Naive B cell (primary cell): ENCODE measurements around the gene NWD2. TPM values are rescaled to one million over a fixed set of nuclear protein-coding genes. Genes with fewer than 3 reads are reported as not detected.

Source experiments
- ATAC-seq, 2 donors: fragments of 150-1000 bp; cut with Tn5 transposase; 2 replicates each; pipeline ENCODE4 v1.10.0; 2021; ENCODE audit warnings: low read depth in 2 of 2, mild to moderate bottlenecking in 2 of 2, moderate library complexity in 2 of 2
- DNase-seq: peaks from one replicate; pipeline ENCODE4 v3.0.0; 2022
- H3K27ac Mint-ChIP-seq, 6 donors: one replicate each; pipeline ENCODE4 v1.8.0; 2020 to 2022; ENCODE audit warnings: mild to moderate bottlenecking in 6 of 6, mixed read lengths in 6 of 6, moderate library complexity in 5 of 6, inconsistent platforms in 2 of 6
- H3K27me3 Mint-ChIP-seq, 3 donors: one replicate each; pipeline ENCODE4 v1.8.0; 2021 to 2022; ENCODE audit warnings: mixed read lengths in 3 of 3, mild to moderate bottlenecking in 1 of 3
- H3K36me3 Mint-ChIP-seq, 2 donors: one replicate each; pipeline ENCODE4 v1.8.0; 2020 to 2022; ENCODE audit warnings: mixed read lengths in 2 of 2, inconsistent platforms in 1 of 2, mild to moderate bottlenecking in 1 of 2
- H3K4me1 Mint-ChIP-seq, 3 donors: one replicate each; pipeline ENCODE4 v1.8.0; 2020 to 2022; ENCODE audit warnings: mixed read lengths in 3 of 3, inconsistent platforms in 1 of 3, mild to moderate bottlenecking in 1 of 3, moderate library complexity in 1 of 3
- H3K4me3 Mint-ChIP-seq, 8 donors: one replicate each; pipeline ENCODE4 v1.8.0; 2020 to 2022; ENCODE audit warnings: mild to moderate bottlenecking in 8 of 8, mixed read lengths in 8 of 8, moderate library complexity in 8 of 8, inconsistent platforms in 2 of 8
- H3K9me3 Mint-ChIP-seq, 7 donors: one replicate each; pipeline ENCODE4 v1.8.0; 2020 to 2022; ENCODE audit warnings: mixed read lengths in 7 of 7, mild to moderate bottlenecking in 5 of 7, inconsistent platforms in 2 of 7, moderate library complexity in 1 of 7
- polyA plus RNA-seq, 6 donors: library from polyadenylated mRNA; unstranded; fragments of 300-500 nt; fragmentation: Illumina TruSeq; gene quantifications; one replicate each; pipeline ENCODE4 v1.2.3, GENCODE V29; 2021; ENCODE audit warnings: low read depth in 6 of 6

The NWD2 gene
- polyA plus RNA-seq, 6 donors from 2014 or later, result not detected

- Mint-ChIP-seq H3K27ac (no peak overlapping the region), H3K27me3 (peaks cover 9 to 12% (median 10%) of the 10 kb centered on the region in 3 donors), H3K4me1 (no peaks in the 10 kb centered on the region), H3K9me3 (peaks cover 0 to 14% (median 3%) of the 10 kb centered on the region in 7 donors), H3K4me3 (no peak overlapping the region), H3K36me3 (no peaks in the 10 kb centered on the region)
- ATAC-seq (no peak), DNase-seq (no peak)
Observed at GRCh38 chr4:37320513-37321235, 76.1 kb downstream of the NWD2 start.

- H3K4me3 Mint-ChIP-seq, result no peak overlapping the region
- peaks cover 9 to 12% (median 9%) of the 10 kb centered on the region in 3 donors for H3K27me3 Mint-ChIP-seq
- no peaks in the 10 kb centered on the region for H3K4me1 Mint-ChIP-seq
- no peaks in the 10 kb centered on the region for H3K36me3 Mint-ChIP-seq
- ATAC-seq, result no peak
- peaks cover 0 to 11% (median 2%) of the 10 kb centered on the region in 7 donors for H3K9me3 Mint-ChIP-seq
- H3K27ac Mint-ChIP-seq, result no peak overlapping the region
- DNase-seq, result no peak
Observed at GRCh38 chr4:37322122-37322521, 77.6 kb downstream of the NWD2 start.

GRCh38 chr4:37324546-37324945 lies 80.0 kb downstream of the NWD2 start:
- peaks cover 0 to 15% (median 6%) of the 10 kb centered on the region in 7 donors for H3K9me3 Mint-ChIP-seq
- no peaks in the 10 kb centered on the region for H3K36me3 Mint-ChIP-seq
- ATAC-seq (no peak), DNase-seq (no peak)
- peaks cover 6 to 12% (median 9%) of the 10 kb centered on the region in 3 donors for H3K27me3 Mint-ChIP-seq
- H3K27ac Mint-ChIP-seq, result no peak overlapping the region
- no peaks in the 10 kb centered on the region for H3K4me1 Mint-ChIP-seq
- H3K4me3 Mint-ChIP-seq, result no peak overlapping the region

DNA sequence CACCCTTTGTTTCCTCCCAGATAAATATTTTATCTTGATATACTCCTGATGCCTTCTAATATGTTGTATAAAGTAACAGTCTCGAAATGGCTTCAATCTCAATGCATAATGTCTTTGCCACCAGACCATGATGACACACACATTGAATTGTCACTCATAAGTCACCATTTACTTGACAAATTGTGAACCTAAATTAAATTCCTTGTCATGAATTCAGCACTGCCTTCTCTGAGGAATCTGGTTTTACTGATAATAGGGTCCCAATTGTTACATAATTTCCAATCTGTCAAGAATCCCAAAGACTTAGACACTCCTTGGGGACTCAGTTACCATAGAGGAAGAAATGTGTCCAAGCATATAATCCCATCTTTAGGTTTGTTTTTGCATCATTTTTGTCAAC lies 82.3 kb downstream of the NWD2 start:
- Mint-ChIP-seq H3K4me3 (no peak overlapping the region), H3K4me1 (no peaks in the 10 kb centered on the region), H3K36me3 (no peaks in the 10 kb centered on the region), H3K9me3 (peaks cover 0 to 14% (median 6%) of the 10 kb centered on the region in 7 donors), H3K27ac (no peak overlapping the region), H3K27me3 (peaks cover 0 to 6% (median 6%) of the 10 kb centered on the region in 3 donors)
- ATAC-seq (no peak), DNase-seq (no peak)

DNA sequence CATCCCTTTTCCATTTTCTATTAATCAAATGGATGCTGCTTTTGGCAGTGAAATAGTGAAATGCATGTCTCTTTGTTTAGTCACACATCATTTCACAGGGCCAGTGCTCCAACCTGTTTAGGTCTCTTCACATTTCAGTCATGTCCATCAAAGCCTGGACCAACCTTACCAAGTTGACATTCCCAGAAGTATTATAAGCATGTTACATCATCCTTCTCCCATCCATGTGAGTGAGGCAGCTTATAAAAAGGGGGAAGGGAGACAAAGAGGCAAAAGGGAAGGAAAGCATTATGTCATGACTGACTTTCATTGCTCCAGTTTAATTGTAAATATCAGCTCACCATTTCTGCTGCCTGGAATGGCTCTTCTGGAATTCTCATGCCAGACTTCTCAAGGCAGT lies 94.4 kb downstream of the NWD2 start:
- peaks cover 0 to 14% (median 8%) of the 10 kb centered on the region in 7 donors for H3K9me3 Mint-ChIP-seq
- H3K27ac Mint-ChIP-seq, result no peak overlapping the region
- H3K4me1 Mint-ChIP-seq, result no peaks in the 10 kb centered on the region
- no peak overlapping the region for H3K4me3 Mint-ChIP-seq
- DNase-seq (no peak), ATAC-seq (no peak)
- peaks cover 0 to 13% (median 5%) of the 10 kb centered on the region in 3 donors for H3K27me3 Mint-ChIP-seq
- peaks cover 0 to 7% of the 10 kb centered on the region in 2 donors for H3K36me3 Mint-ChIP-seq

GRCh38 chr4:37358748-37359147 lies 114.2 kb downstream of the NWD2 start:
- DNase-seq, result no peak
- Mint-ChIP-seq H3K27ac (no peak overlapping the region), H3K9me3 (peaks cover 0 to 12% (median 0%) of the 10 kb centered on the region in 7 donors), H3K27me3 (peaks cover 10 to 23% (median 21%) of the 10 kb centered on the region in 3 donors), H3K4me1 (no peaks in the 10 kb centered on the region), H3K4me3 (no peak overlapping the region), H3K36me3 (peaks cover 0 to under 1% of the 10 kb centered on the region in 2 donors)
- no peak for ATAC-seq

GRCh38 chr4:37359261-37359660 lies 114.7 kb downstream of the NWD2 start:
- peaks cover 0 to 8% (median 0%) of the 10 kb centered on the region in 7 donors for H3K9me3 Mint-ChIP-seq
- DNase-seq, result no peak
- no peaks in the 10 kb centered on the region for H3K4me1 Mint-ChIP-seq
- H3K27me3 Mint-ChIP-seq, result peaks cover 10 to 23% (median 21%) of the 10 kb centered on the region in 3 donors
- no peaks in the 10 kb centered on the region for H3K36me3 Mint-ChIP-seq
- H3K4me3 Mint-ChIP-seq, result no peak overlapping the region
- no peak for ATAC-seq
- no peak overlapping the region for H3K27ac Mint-ChIP-seq

DNA sequence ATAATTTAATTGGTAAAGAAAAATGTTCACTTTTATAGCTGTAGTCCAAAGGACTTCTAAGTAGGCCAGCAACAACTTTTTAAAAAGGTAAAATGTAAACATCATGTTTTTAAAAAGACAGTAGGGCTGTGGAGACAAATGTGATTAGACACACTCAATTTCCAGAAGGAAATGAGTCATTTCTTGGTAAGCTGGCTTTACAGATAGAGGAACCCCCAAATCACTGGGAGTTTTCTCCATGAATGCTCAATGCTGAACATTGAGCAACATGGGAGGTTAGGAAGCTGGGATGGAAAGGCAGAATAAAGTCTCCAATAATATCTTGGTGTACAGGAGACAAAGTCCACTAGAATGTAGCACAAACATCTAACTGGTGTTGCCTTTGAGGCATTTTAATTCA lies 121.3 kb downstream of the NWD2 start:
- Mint-ChIP-seq H3K4me1 (no peaks in the 10 kb centered on the region), H3K36me3 (no peaks in the 10 kb centered on the region), H3K27ac (no peak overlapping the region), H3K27me3 (peaks cover 0 to 6% (median 0%) of the 10 kb centered on the region in 3 donors), H3K4me3 (no peak overlapping the region), H3K9me3 (peaks cover 0 to 7% (median 0%) of the 10 kb centered on the region in 7 donors)
- ATAC-seq, result no peak
- no peak for DNase-seq

GRCh38 chr4:37367901-37368300 lies 123.4 kb downstream of the NWD2 start:
- no peak for ATAC-seq
- DNase-seq, result no peak
- Mint-ChIP-seq H3K4me1 (no peaks in the 10 kb centered on the region), H3K9me3 (peaks cover 0 to 2% (median 0%) of the 10 kb centered on the region in 7 donors), H3K36me3 (no peaks in the 10 kb centered on the region), H3K27me3 (peaks cover 0 to 5% (median 0%) of the 10 kb centered on the region in 3 donors), H3K27ac (no peak overlapping the region), H3K4me3 (no peak overlapping the region)

GRCh38 chr4:37370052-37370451 lies 125.5 kb downstream of the NWD2 start:
- Mint-ChIP-seq H3K36me3 (no peaks in the 10 kb centered on the region), H3K4me3 (no peak overlapping the region), H3K9me3 (no peaks in the 10 kb centered on the region), H3K4me1 (no peaks in the 10 kb centered on the region), H3K27ac (no peak overlapping the region), H3K27me3 (peaks cover 0 to 10% (median 5%) of the 10 kb centered on the region in 3 donors)
- ATAC-seq (no peak), DNase-seq (no peak)

- Mint-ChIP-seq H3K9me3 (no peaks in the 10 kb centered on the region), H3K27me3 (peaks cover 0 to 10% (median 7%) of the 10 kb centered on the region in 3 donors), H3K27ac (no peak overlapping the region), H3K4me3 (no peak overlapping the region), H3K36me3 (no peaks in the 10 kb centered on the region), H3K4me1 (no peaks in the 10 kb centered on the region)
- DNase-seq (no peak), ATAC-seq (no peak)
Observed at GRCh38 chr4:37381040-37381668, 136.6 kb downstream of the NWD2 start.

GRCh38 chr4:37383579-37384229 lies 139.2 kb downstream of the NWD2 start:
- DNase-seq, result no peak

GRCh38 chr4:37385424-37385823 lies 140.9 kb downstream of the NWD2 start:
- Mint-ChIP-seq H3K9me3 (no peaks in the 10 kb centered on the region), H3K36me3 (no peaks in the 10 kb centered on the region), H3K4me1 (peaks cover 0 to 5% (median 2%) of the 10 kb centered on the region in 3 donors), H3K27me3 (peaks cover 0 to 10% (median 4%) of the 10 kb centered on the region in 3 donors), H3K4me3 (no peak overlapping the region), H3K27ac (no peak overlapping the region)
- DNase-seq, result no peak
- no peak for ATAC-seq

More at GRCh38 chr4:37383579-37384229, 139.2 kb downstream of the NWD2 start:
- no peak for ATAC-seq
- Mint-ChIP-seq H3K27ac (no peak overlapping the region), H3K4me1 (no peaks in the 10 kb centered on the region), H3K27me3 (peaks cover 0 to 10% (median 4%) of the 10 kb centered on the region in 3 donors), H3K4me3 (no peak overlapping the region), H3K9me3 (no peaks in the 10 kb centered on the region), H3K36me3 (no peaks in the 10 kb centered on the region)
